WERI-Rb-1 (cell line): ENCODE results near the gene BARX2.
"Not testable (repeated sequence)": the region's sequence is repeated elsewhere in the genome, so short reads cannot be mapped to it uniquely, and the experiment has no call there.

Experiments used
- DNase-seq: peaks from one replicate; pipeline ENCODE4 v3.0.0-alpha.2; 2020
- H3K27ac ChIP-seq: fragments of 250-450 bp; sonication (Bioruptor Pico); 2 replicates; pipeline ENCODE4 v1.5.1; 2020; ENCODE audit warnings: mild to moderate bottlenecking, moderate library complexity
- H3K27me3 ChIP-seq: fragments of 250-450 bp; sonication (Bioruptor Pico); 2 replicates; pipeline ENCODE4 v1.5.1; 2021; ENCODE audit warnings: mild to moderate bottlenecking, low read depth, moderate library complexity; ENCODE audit not compliant: insufficient read depth, severe bottlenecking
- H3K36me3 ChIP-seq: fragments of 250-450 bp; sonication (Bioruptor Pico); 2 replicates; pipeline ENCODE4 v1.5.1; 2020; ENCODE audit warnings: mild to moderate bottlenecking, moderate library complexity
- H3K4me3 ChIP-seq: 2 replicates; pipeline ENCODE4 v1.5.1; 2011; ENCODE audit warnings: low read depth, mild to moderate bottlenecking, control low read depth, low read length
- H3K9me3 ChIP-seq: fragments of 250-450 bp; sonication (Bioruptor Pico); 2 replicates; pipeline ENCODE4 v1.5.1; 2021; ENCODE audit warnings: mild to moderate bottlenecking, moderate library complexity; ENCODE audit not compliant: severe bottlenecking
- CTCF ChIP-seq: IDR thresholded peaks from 2 replicates; pipeline ENCODE4 v1.5.1; 2011; ENCODE audit warnings: low read depth, mild to moderate bottlenecking, control low read depth, inconsistent platforms, low read length

BARX2 gene

GRCh38 chr11:129375751-129376657 is at the start of gene BARX2:
TSS of gene BARX2 (plus strand) at chr11:129375848. CDS start at chr11:129376036, 188 bp downstream.
- TF ChIP-seq CTCF = peak; percentile 55
- peaks cover 94% of the 10 kb centered on the region for H3K27me3 ChIP-seq
- H3K4me3 ChIP-seq = 0 out of 2 replicates have a peak within 1 kb of the TSS, but pooled peaks have one; percentile 6
- no peaks in the 10 kb centered on the region for H3K36me3 ChIP-seq
- no peak within 1 kb of the TSS for H3K27ac ChIP-seq
- DNase-seq = peak; percentile 22
- H3K9me3 ChIP-seq = peaks cover 4% of the 10 kb centered on the region

GRCh38 chr11:129326921-129327320 is 48.7 kb upstream of the BARX2 start:
- no peak for TF ChIP-seq CTCF
- no peak for DNase-seq
- H3K27ac ChIP-seq = no peak overlapping the region
- H3K36me3 ChIP-seq = no peaks in the 10 kb centered on the region
- H3K27me3 ChIP-seq = no peaks in the 10 kb centered on the region
- no peak overlapping the region for H3K4me3 ChIP-seq
- no peaks in the 10 kb centered on the region for H3K9me3 ChIP-seq

GRCh38 chr11:129327708-129328107 is 47.9 kb upstream of the BARX2 start:
- not testable (repeated sequence) for DNase-seq, H3K36me3 ChIP-seq, H3K27me3 ChIP-seq

GRCh38 chr11:129328756-129329155 is 46.9 kb upstream of the BARX2 start:
- Histone ChIP-seq H3K9me3 (no peaks in the 10 kb centered on the region), H3K27ac (no peak overlapping the region), H3K36me3 (no peaks in the 10 kb centered on the region), H3K27me3 (no peaks in the 10 kb centered on the region), H3K4me3 (no peak overlapping the region)
- no peak for DNase-seq
- TF ChIP-seq CTCF = no peak

More at GRCh38 chr11:129327708-129328107, 47.9 kb upstream of the BARX2 start:
- H3K9me3 ChIP-seq, H3K4me3 ChIP-seq, H3K27ac ChIP-seq: not testable (repeated sequence)

- Histone ChIP-seq H3K27ac (no peak overlapping the region), H3K9me3 (no peaks in the 10 kb centered on the region), H3K27me3 (no peaks in the 10 kb centered on the region), H3K36me3 (no peaks in the 10 kb centered on the region), H3K4me3 (no peak overlapping the region)
- no peak for TF ChIP-seq CTCF
- no peak for DNase-seq
Observed at GRCh38 chr11:129331217-129331616, 44.4 kb upstream of the BARX2 start.

- H3K27ac ChIP-seq = peak overlapping the region; percentile 7; the same call in 1 of the 2 replicates
- H3K4me3 ChIP-seq = no peak overlapping the region
- H3K27me3 ChIP-seq = no peaks in the 10 kb centered on the region
- no peaks in the 10 kb centered on the region for H3K9me3 ChIP-seq
- DNase-seq = peak; percentile 91
- H3K36me3 ChIP-seq = no peaks in the 10 kb centered on the region
- TF ChIP-seq CTCF = peak; percentile 86
Observed at GRCh38 chr11:129331871-129332274, 43.8 kb upstream of the BARX2 start.
